SU-DHL-6 (cell line): ENCODE data around the gene WDR90.

Experiments used
- CTCF ChIP-seq: fragments of 200-600 bp; sonication (generic); IDR thresholded peaks from one replicate; pipeline ENCODE4 v1.5.1; 2017; ENCODE audit warnings: antibody characterized with exemption, mild to moderate bottlenecking, low read length, moderate library complexity; ENCODE audit not compliant: insufficient read depth, poor library complexity, severe bottlenecking
- EZH2phosphoT487 ChIP-seq: fragments of 200-600 bp; sonication (generic), shearing (Covaris generic); conservative IDR thresholded peaks from 2 replicates; pipeline ENCODE4 v1.6.1; 2018; ENCODE audit warnings: mild to moderate bottlenecking, antibody characterized with exemption, low read length, moderate library complexity, mixed read lengths

DNA sequence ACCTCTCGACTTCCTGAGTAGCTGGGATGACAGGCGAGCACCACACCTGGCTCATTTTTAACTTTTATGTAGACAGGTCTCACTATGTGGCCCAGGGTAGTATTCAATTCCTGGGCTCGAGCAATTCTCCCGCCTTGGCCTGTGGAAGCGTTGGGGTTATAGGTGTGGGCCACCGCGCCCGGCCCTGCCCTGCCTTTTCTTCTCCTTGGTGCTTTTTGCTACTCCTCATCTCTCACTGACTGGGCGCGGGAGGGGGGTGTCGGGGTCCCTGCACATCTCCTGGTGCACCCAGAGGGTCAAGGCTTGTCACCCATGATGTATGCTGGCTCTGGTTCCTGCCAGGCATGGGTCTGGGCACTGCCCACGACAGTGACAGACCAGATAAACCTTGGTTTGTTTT, 4.6 kb upstream of the WDR90 start:
- TF ChIP-seq CTCF (no peak), EZH2phosphoT487 (no peak)
